GM18499 (cell line): ENCODE results near the gene CLCN7.
"Not testable (repeated sequence)": the region's sequence is repeated elsewhere in the genome, so short reads cannot be mapped to it uniquely, and the experiment has no call there.

ENCODE experiments used
- ATAC-seq: cut with Tn5 transposase; IDR thresholded peaks from one replicate; pipeline ENCODE4 v1.9.1; 2021; ENCODE audit warnings: moderate number of reproducible peaks; ENCODE audit not compliant: insufficient read depth, unreplicated experiment

CLCN7 gene

GRCh38 chr16:1447965-1448364, 26.9 kb downstream of the CLCN7 start:
- no peak for ATAC-seq

GRCh38 chr16:1446296-1447080, 28.3 kb downstream of the CLCN7 start:
- ATAC-seq: no peak

- no peak for ATAC-seq
These were observed 29.2 kb downstream of the CLCN7 start for GRCh38 chr16:1445518-1446203.

- ATAC-seq: no peak
These were observed 29.9 kb downstream of the CLCN7 start for GRCh38 chr16:1444730-1445517.

GRCh38 chr16:1443980-1444729, 30.7 kb downstream of the CLCN7 start, which contains the start of gene CCDC154:
Gene CCDC154 (minus strand): TSS chr16:1444556. CDS start chr16:1444322, 234 bp downstream.
- no peak for ATAC-seq

GRCh38 chr16:1443403-1443973, 31.3 kb downstream of the CLCN7 start:
- no peak for ATAC-seq

- ATAC-seq: no peak
These were observed 32.1 kb downstream of the CLCN7 start for GRCh38 chr16:1442697-1443096.

GRCh38 chr16:1441391-1441829, 33.4 kb downstream of the CLCN7 start:
- ATAC-seq: no peak

- ATAC-seq: not testable (repeated sequence)
These were observed 35.1 kb downstream of the CLCN7 start for GRCh38 chr16:1439699-1440074.

- no peak for ATAC-seq
These were observed 35.6 kb downstream of the CLCN7 start for GRCh38 chr16:1439058-1439698.

GRCh38 chr16:1438229-1439057, 36.4 kb downstream of the CLCN7 start:
- no peak for ATAC-seq

- no peak for ATAC-seq
These were observed 37.2 kb downstream of the CLCN7 start for GRCh38 chr16:1437606-1438005.

GRCh38 chr16:1436731-1437355, 38.0 kb downstream of the CLCN7 start:
- ATAC-seq: no peak

GRCh38 chr16:1435921-1436697, 38.7 kb downstream of the CLCN7 start:
- ATAC-seq: no peak

GRCh38 chr16:1434644-1435592, 39.9 kb downstream of the CLCN7 start:
- ATAC-seq: no peak

- no peak for ATAC-seq
These were observed 41.1 kb downstream of the CLCN7 start for GRCh38 chr16:1433756-1434155.
